NB4 (cell line): ENCODE measurements around the gene NOL9.
"Not testable (repeated sequence)": the region's sequence is repeated elsewhere in the genome, so short reads cannot be mapped to it uniquely, and the experiment has no call there.

ENCODE experiments used
- DNase-seq: peaks from one replicate; pipeline ENCODE4 v3.0.0; 2010; ENCODE audit warnings: low read depth
- H3K4me3 ChIP-seq: one replicate; pipeline ENCODE4 v1.5.1; 2011; ENCODE audit warnings: mild to moderate bottlenecking, low read depth, low read length, moderate library complexity
- MYC ChIP-seq: IDR thresholded peaks from 2 replicates; pipeline ENCODE4 v1.6.1; 2011; ENCODE audit warnings: low read depth, low read length
- POLR2A ChIP-seq: IDR thresholded peaks from 2 replicates; pipeline ENCODE4 v1.6.1; 2011; ENCODE audit warnings: mild to moderate bottlenecking; ENCODE audit not compliant: insufficient read length; ENCODE audit errors: extremely low read depth
- TF ChIP-seq, protein P1 (sequence below): IDR thresholded peaks from one replicate; pipeline ENCODE4 v1.5.1; 2012; ENCODE audit warnings: low read depth, low read length
- TF ChIP-seq, protein P2 (sequence below): IDR thresholded peaks from 2 replicates; pipeline ENCODE4 v1.6.1; 2011; ENCODE audit warnings: low read depth, low read length

Gene NOL9

DNA sequence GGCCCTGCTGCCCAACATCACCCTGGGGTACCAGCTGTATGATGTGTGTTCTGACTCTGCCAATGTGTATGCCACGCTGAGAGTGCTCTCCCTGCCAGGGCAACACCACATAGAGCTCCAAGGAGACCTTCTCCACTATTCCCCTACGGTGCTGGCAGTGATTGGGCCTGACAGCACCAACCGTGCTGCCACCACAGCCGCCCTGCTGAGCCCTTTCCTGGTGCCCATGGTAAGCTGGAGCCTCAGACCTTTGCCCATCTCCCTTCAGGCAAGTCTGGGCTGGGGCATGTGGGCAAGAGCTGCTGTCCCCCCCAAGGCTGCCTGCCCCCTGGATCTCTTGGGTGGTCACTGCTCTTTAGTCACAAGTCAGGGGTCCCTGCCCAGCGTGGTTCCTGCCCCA is 16.7 kb upstream of the NOL9 start:
- no peak overlapping the region for H3K4me3 ChIP-seq
- TF ChIP-seq, protein P1, sequence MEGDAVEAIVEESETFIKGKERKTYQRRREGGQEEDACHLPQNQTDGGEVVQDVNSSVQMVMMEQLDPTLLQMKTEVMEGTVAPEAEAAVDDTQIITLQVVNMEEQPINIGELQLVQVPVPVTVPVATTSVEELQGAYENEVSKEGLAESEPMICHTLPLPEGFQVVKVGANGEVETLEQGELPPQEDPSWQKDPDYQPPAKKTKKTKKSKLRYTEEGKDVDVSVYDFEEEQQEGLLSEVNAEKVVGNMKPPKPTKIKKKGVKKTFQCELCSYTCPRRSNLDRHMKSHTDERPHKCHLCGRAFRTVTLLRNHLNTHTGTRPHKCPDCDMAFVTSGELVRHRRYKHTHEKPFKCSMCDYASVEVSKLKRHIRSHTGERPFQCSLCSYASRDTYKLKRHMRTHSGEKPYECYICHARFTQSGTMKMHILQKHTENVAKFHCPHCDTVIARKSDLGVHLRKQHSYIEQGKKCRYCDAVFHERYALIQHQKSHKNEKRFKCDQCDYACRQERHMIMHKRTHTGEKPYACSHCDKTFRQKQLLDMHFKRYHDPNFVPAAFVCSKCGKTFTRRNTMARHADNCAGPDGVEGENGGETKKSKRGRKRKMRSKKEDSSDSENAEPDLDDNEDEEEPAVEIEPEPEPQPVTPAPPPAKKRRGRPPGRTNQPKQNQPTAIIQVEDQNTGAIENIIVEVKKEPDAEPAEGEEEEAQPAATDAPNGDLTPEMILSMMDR, result no peak
- TF ChIP-seq, protein P2, sequence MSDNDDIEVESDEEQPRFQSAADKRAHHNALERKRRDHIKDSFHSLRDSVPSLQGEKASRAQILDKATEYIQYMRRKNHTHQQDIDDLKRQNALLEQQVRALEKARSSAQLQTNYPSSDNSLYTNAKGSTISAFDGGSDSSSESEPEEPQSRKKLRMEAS, result no peak
- TF ChIP-seq MYC, result no peak
- TF ChIP-seq POLR2A, result no peak
- DNase-seq, result no peak

DNA sequence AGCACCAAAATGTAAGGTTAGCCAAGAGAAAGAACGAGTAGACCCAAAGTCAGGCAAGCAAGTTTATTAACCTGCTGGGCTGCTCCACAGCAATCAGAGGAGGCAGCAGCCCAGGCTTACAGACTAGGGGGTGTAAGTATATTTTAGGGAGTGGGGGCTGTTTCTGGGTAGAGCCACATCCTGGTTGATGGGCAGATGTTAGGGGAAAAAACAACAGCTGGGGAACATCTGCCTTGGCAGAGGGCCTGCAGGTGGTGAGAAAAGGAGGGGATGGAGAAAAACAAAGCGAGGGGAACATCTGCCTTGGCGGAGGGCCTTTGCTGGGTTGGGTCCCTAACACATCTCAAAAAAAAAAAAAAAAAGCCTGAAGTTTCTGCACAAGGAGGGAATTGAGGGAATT is 15.8 kb upstream of the NOL9 start:
- no peak for DNase-seq
- no peak overlapping the region for H3K4me3 ChIP-seq
- TF ChIP-seq MYC (no peak), POLR2A (no peak)
- TF ChIP-seq, protein P2, result no peak
- TF ChIP-seq, protein P1, result no peak

DNA sequence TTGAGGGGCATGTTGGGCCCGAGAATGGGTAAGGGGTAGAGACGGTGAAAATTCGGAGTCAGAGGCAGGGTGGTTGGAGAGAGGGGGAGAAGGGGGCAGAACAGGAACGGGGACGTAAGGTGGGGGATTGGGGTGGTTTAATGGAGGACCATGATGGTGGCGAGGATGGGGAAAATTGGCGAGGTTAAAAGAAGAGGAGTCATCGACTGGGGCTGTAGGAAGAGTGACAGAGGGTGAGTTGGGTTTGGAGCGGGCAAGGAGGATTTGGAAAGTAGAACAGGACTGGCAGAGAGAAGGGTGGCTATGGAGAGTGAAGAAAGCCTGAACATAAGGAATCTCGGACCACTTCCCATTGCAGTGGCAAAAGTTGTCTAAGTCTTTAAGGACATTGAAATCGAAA is 14.7 kb upstream of the NOL9 start:
- no peak for DNase-seq
- TF ChIP-seq, protein P1, result no peak
- TF ChIP-seq, protein P2, result no peak
- TF ChIP-seq MYC, result no peak
- no peak for TF ChIP-seq POLR2A
- no peak overlapping the region for H3K4me3 ChIP-seq

DNA sequence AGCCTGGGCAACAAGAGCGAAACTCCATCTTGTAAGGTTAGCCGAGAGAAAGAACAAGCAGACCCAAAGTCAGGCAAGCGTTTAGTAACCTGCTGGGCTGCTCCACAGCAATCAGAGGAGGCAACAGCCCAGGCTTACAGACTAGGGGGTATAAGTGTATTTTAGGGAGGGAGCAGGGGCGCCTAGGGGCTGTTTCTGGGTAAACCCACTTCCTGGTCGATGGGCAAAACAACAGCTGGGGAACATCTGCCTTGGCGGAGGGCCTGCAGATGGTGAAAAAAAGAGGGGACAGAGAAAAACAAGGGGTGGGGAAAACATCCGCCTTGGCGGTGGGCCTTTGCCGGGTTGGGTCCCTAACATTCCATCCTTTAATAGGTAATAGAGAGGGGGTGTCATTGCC is 6.0 kb upstream of the NOL9 start:
- DNase-seq, result no peak
- TF ChIP-seq POLR2A, result no peak
- no peak for TF ChIP-seq MYC
- TF ChIP-seq, protein P2, result no peak
- TF ChIP-seq, protein P1, result no peak
- no peak overlapping the region for H3K4me3 ChIP-seq

DNA sequence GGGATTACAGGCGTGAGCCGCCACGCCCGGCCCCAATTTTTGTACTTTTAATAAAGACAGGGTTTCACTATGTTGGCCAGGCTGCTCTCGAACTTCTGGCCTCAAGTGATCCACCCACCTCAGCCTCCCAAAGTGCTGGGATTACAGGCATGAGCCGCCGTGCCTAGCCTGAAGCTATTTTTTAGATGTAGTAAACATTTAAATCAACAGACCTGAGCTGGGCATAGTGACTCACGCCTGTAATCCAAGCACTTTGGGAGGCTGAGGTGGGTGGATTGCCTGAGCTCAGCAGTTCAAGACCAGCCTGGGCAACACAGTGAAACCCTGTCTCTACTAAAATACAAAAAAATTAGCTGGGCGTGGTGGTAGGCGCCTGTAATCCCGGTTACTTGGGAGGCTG is 4.8 kb upstream of the NOL9 start:
- DNase-seq, H3K4me3 ChIP-seq: not testable (repeated sequence)

DNA sequence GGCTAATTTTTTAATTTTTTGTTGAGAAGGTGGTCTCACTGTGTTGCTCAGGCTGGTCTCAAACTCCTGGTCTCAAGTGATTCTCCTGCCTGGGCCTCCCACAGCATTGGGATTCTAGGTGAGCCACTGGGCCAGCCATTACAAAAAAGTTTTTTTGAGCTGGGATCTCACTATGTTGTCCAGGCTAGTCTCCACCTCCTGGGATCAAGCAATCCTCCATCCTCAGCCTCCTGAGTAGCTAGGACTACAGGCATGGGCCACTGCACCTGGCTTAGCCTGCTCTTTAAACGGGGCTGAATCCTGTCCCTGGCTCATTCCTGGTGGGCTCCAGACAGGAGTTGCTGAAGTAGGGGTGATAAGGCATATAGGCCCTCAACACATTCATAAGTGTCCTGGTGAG is 3.3 kb upstream of the NOL9 start:
- H3K4me3 ChIP-seq, result no peak overlapping the region
- TF ChIP-seq, protein P1, result no peak
- TF ChIP-seq, protein P2, result no peak
- TF ChIP-seq MYC, result no peak
- no peak for TF ChIP-seq POLR2A
- DNase-seq, result no peak
